ENCODE measurements around the gene MAST4.

DNA sequence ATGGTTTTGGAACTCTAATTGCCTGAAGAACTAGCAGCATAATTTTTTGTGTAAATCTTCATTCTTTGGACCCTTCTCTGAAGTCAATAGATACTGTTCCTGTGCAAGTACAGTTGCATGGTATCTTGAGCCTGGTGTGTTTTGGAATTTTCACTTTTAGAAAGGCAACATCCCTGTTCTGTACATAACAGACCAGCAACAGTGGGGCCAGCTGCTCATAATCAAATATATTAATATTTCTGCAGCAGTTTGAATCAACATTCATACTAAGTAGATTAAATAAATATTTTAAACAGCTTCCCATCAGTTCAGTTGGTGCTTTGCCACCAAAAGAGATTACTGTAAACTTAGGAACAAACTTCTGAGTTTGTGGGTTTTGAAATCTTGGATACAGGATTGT, 502.5 kb downstream of the MAST4 start:
- TF ChIP-seq HNRNPUL1 (IDR thresholded peaks at IDR 0.05; ENCODE audit: low read depth, low read length) (no peak), NFYC (CRISPR knock-in tag; IDR thresholded peaks at IDR 0.05) (no peak), ZNF451 (CRISPR knock-in tag; IDR thresholded peaks at IDR 0.05) (no peak), ZNF546 (CRISPR knock-in tag; conservative IDR thresholded peaks at IDR 0.05) (no peak), POLR2AphosphoS5 (IDR thresholded peaks at IDR 0.05; ENCODE audit: low read depth, low read length) (no peak)
- TF ChIP-seq, protein P1, sequence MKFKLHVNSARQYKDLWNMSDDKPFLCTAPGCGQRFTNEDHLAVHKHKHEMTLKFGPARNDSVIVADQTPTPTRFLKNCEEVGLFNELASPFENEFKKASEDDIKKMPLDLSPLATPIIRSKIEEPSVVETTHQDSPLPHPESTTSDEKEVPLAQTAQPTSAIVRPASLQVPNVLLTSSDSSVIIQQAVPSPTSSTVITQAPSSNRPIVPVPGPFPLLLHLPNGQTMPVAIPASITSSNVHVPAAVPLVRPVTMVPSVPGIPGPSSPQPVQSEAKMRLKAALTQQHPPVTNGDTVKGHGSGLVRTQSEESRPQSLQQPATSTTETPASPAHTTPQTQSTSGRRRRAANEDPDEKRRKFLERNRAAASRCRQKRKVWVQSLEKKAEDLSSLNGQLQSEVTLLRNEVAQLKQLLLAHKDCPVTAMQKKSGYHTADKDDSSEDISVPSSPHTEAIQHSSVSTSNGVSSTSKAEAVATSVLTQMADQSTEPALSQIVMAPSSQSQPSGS (CRISPR knock-in tag; IDR thresholded peaks at IDR 0.05): no peak
- TF ChIP-seq, protein P2, sequence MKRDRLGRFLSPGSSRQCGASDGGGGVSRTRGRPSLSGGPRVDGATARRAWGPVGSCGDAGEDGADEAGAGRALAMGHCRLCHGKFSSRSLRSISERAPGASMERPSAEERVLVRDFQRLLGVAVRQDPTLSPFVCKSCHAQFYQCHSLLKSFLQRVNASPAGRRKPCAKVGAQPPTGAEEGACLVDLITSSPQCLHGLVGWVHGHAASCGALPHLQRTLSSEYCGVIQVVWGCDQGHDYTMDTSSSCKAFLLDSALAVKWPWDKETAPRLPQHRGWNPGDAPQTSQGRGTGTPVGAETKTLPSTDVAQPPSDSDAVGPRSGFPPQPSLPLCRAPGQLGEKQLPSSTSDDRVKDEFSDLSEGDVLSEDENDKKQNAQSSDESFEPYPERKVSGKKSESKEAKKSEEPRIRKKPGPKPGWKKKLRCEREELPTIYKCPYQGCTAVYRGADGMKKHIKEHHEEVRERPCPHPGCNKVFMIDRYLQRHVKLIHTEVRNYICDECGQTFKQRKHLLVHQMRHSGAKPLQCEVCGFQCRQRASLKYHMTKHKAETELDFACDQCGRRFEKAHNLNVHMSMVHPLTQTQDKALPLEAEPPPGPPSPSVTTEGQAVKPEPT (CRISPR knock-in tag; IDR thresholded peaks at IDR 0.05; ENCODE audit: low read depth): no peak
- TF ChIP-seq, protein P3, sequence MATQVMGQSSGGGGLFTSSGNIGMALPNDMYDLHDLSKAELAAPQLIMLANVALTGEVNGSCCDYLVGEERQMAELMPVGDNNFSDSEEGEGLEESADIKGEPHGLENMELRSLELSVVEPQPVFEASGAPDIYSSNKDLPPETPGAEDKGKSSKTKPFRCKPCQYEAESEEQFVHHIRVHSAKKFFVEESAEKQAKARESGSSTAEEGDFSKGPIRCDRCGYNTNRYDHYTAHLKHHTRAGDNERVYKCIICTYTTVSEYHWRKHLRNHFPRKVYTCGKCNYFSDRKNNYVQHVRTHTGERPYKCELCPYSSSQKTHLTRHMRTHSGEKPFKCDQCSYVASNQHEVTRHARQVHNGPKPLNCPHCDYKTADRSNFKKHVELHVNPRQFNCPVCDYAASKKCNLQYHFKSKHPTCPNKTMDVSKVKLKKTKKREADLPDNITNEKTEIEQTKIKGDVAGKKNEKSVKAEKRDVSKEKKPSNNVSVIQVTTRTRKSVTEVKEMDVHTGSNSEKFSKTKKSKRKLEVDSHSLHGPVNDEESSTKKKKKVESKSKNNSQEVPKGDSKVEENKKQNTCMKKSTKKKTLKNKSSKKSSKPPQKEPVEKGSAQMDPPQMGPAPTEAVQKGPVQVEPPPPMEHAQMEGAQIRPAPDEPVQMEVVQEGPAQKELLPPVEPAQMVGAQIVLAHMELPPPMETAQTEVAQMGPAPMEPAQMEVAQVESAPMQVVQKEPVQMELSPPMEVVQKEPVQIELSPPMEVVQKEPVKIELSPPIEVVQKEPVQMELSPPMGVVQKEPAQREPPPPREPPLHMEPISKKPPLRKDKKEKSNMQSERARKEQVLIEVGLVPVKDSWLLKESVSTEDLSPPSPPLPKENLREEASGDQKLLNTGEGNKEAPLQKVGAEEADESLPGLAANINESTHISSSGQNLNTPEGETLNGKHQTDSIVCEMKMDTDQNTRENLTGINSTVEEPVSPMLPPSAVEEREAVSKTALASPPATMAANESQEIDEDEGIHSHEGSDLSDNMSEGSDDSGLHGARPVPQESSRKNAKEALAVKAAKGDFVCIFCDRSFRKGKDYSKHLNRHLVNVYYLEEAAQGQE (IDR thresholded peaks at IDR 0.05; ENCODE audit: borderline replicate concordance in 1 of 2, low read depth in 1 of 2, low read length in 2 of 2): no peak

Data from HepG2 (cell line).